PC-9 (cell line): ENCODE data around the gene SEMA3E. TPM values are rescaled to one million over a fixed set of nuclear protein-coding genes. Genes with fewer than 3 reads are reported as not detected.
A peak's percentile ranks its signal among the peaks of the same experiment; 100 is the strongest.

Experiments used
- BruUV-seq: library from RNA; stranded (reverse); fragments of 400-500 nt; replicated peaks from 2 replicates; lab custom pipeline; 2021; lab: Mats Ljungman, UMichigan
- CTCF ChIA-PET: fragments of 300-600 bp; sonication (Branson Sonifier 250); formaldehyde crosslinking; loops from one replicate; lab custom pipeline; 2022; ENCODE audit warnings: antibody characterized with exemption; lab: Charles Lee
- POLR2A ChIA-PET: fragments of 300-600 bp; sonication (Branson Sonifier 250); formaldehyde crosslinking; loops from one replicate; lab custom pipeline; 2022; ENCODE audit warnings: antibody characterized with exemption; ENCODE audit not compliant: unreplicated experiment; lab: Charles Lee
- DNase-seq, 2 experiments: peaks; one replicate each; pipeline versions ENCODE4 v3.0.0 to v3.0.0-alpha.2; 2015 to 2022; ENCODE audit warnings: mixed read lengths in 1 of 2
- H2AFZ ChIP-seq: fragments of 200-600 bp; sonication (generic); 2 replicates; pipeline ENCODE4 v1.8.1; 2017; ENCODE audit warnings: antibody characterized with exemption
- H3F3A ChIP-seq: fragments of 200-600 bp; sonication (generic); 2 replicates; pipeline ENCODE4 v1.8.1; 2017; ENCODE audit warnings: antibody characterized with exemption, mild to moderate bottlenecking, low read depth; ENCODE audit not compliant: insufficient read depth
- H3K27ac ChIP-seq: fragments of 200-600 bp; sonication (generic); 2 replicates; pipeline ENCODE4 v1.6.1; 2016; ENCODE audit warnings: mixed run types
- H3K27me3 ChIP-seq: fragments of 200-600 bp; sonication (generic); 2 replicates; pipeline ENCODE4 v1.6.1; 2016; ENCODE audit warnings: low read depth, mixed run types; ENCODE audit not compliant: insufficient read depth
- H3K36me3 ChIP-seq: fragments of 200-600 bp; sonication (generic); 2 replicates; pipeline ENCODE4 v1.6.1; 2016; ENCODE audit warnings: low read depth, mixed run types
- H3K4me1 ChIP-seq: fragments of 200-600 bp; sonication (generic); replicated peaks from 2 replicates; pipeline ENCODE4 v1.6.1; 2016; ENCODE audit warnings: mixed run types; ENCODE audit not compliant: insufficient read depth
- H3K4me2 ChIP-seq: fragments of 200-600 bp; sonication (generic); 2 replicates; pipeline ENCODE4 v1.6.1; 2017; ENCODE audit warnings: mixed run types
- H3K4me3 ChIP-seq: fragments of 200-600 bp; sonication (generic); 2 replicates; pipeline ENCODE4 v1.6.1; 2016; ENCODE audit warnings: mixed run types
- H3K79me2 ChIP-seq: fragments of 200-600 bp; sonication (generic); 2 replicates; pipeline ENCODE4 v1.6.1; 2017; ENCODE audit warnings: low read depth, mixed run types
- H3K9me2 ChIP-seq: fragments of 200-600 bp; sonication (generic); 2 replicates; pipeline ENCODE4 v1.8.1; 2017; ENCODE audit warnings: mild to moderate bottlenecking; ENCODE audit not compliant: insufficient read depth
- H3K9me3 ChIP-seq: fragments of 200-600 bp; sonication (generic); 2 replicates; pipeline ENCODE4 v1.8.1; 2016; ENCODE audit warnings: low read depth; ENCODE audit not compliant: insufficient read depth
- H4K20me1 ChIP-seq: fragments of 200-600 bp; sonication (generic); 2 replicates; pipeline ENCODE4 v1.8.1; 2017; ENCODE audit not compliant: insufficient read depth
- CTCF ChIP-seq: fragments of 200-600 bp; sonication (generic); conservative IDR thresholded peaks from 2 replicates; pipeline ENCODE4 v1.6.1; 2017; ENCODE audit warnings: mixed run types, antibody characterized with exemption, mild to moderate bottlenecking, moderate library complexity
- EZH2 ChIP-seq: fragments of 200-600 bp; sonication (generic); IDR thresholded peaks from 2 replicates; pipeline ENCODE4 v1.8.0; 2017; ENCODE audit warnings: antibody characterized with exemption, low read depth
- intact Hi-C: fragments of 100-400 bp; cut with micrococcal nuclease; formaldehyde crosslinking; loops from one replicate; pipeline ENCODE4 v1.10.0; 2022; ENCODE audit not compliant: unreplicated experiment
- total RNA-seq: library from RNA; stranded (reverse); gene quantifications from 2 replicates; pipeline ENCODE4 v1.2.3, GENCODE V29; 2021

Gene SEMA3E
- total RNA-seq, 1 experiment from 2014 or later, result 2.1 TPM

- DNase-seq, result no peak
- Histone ChIP-seq H4K20me1 (no peaks in the 10 kb centered on the region), H3K79me2 (no peaks in the 10 kb centered on the region), H3K9me3 (no peaks in the 10 kb centered on the region), H3F3A (no peaks in the 10 kb centered on the region), H3K36me3 (no peaks in the 10 kb centered on the region), H3K4me3 (no peak overlapping the region), H2AFZ (no peak overlapping the region), H3K27me3 (no peaks in the 10 kb centered on the region), H3K9me2 (no peaks in the 10 kb centered on the region; the same call in 1 of the 2 replicates), H3K4me1 (no peaks in the 10 kb centered on the region), H3K4me2 (no peak overlapping the region), H3K27ac (no peak overlapping the region)
- ChIA-PET POLR2A (no interaction called here), CTCF (no interaction called here)
- no TSS peak for BruUV-seq
- TF ChIP-seq EZH2 (no peak), CTCF (no peak)
- intact Hi-C loops, result no loop called here
Measured at GRCh38 chr7:83475420-83475819, 173.5 kb downstream of the SEMA3E start.

- Histone ChIP-seq H3K27ac (no peak overlapping the region), H3K4me1 (peaks cover 19% of the 10 kb centered on the region), H3K36me3 (no peaks in the 10 kb centered on the region), H3K4me2 (no peak overlapping the region), H2AFZ (no peak overlapping the region), H3K9me3 (peaks cover 7% of the 10 kb centered on the region; the same call in 1 of the 2 replicates), H3F3A (peaks cover 8% of the 10 kb centered on the region), H3K79me2 (no peaks in the 10 kb centered on the region), H3K9me2 (no peaks in the 10 kb centered on the region; the same call in 1 of the 2 replicates), H3K4me3 (no peak overlapping the region), H4K20me1 (no peaks in the 10 kb centered on the region), H3K27me3 (no peaks in the 10 kb centered on the region)
- TF ChIP-seq CTCF (no peak), EZH2 (no peak)
- no peak for DNase-seq
- BruUV-seq, result no TSS peak
- ChIA-PET CTCF (no interaction called here), POLR2A (no interaction called here)
- intact Hi-C loops, result no loop called here
Measured at GRCh38 chr7:83472376-83472775, 176.6 kb downstream of the SEMA3E start.

- POLR2A ChIA-PET, result no interaction called here
Measured at GRCh38 chr7:83469491-83469890, 179.4 kb downstream of the SEMA3E start.

More at GRCh38 chr7:83469491-83469890, 179.4 kb downstream of the SEMA3E start:
- intact Hi-C loops, result loop anchor here (2.0 kb wide), 1 partner anchor 179 kb away; the partner anchor contains the start of gene SEMA3E
- Histone ChIP-seq H3F3A (peaks cover 8% of the 10 kb centered on the region), H3K9me2 (no peaks in the 10 kb centered on the region), H3K36me3 (no peaks in the 10 kb centered on the region), H3K27me3 (no peaks in the 10 kb centered on the region), H3K27ac (peak overlapping the region; percentile 68; the same call in 1 of the 2 replicates), H3K4me3 (no peak overlapping the region), H2AFZ (no peak overlapping the region), H3K79me2 (no peaks in the 10 kb centered on the region), H3K4me1 (peaks cover 19% of the 10 kb centered on the region), H3K9me3 (peaks cover 9% of the 10 kb centered on the region; the same call in 1 of the 2 replicates), H3K4me2 (peak overlapping the region; percentile 63; the same call in 1 of the 2 replicates), H4K20me1 (no peaks in the 10 kb centered on the region)
- TF ChIP-seq EZH2 (no peak), CTCF (no peak)
- no peak for DNase-seq
- CTCF ChIA-PET, result interaction anchor here (0.7 kb wide), 1 partner anchor 56 kb away, joined by 3 read pairs; no protein-coding TSS in a partner anchor
- no TSS peak for BruUV-seq
